Measurements from ENCODE around the gene COL20A1. TPM values are rescaled to one million over a fixed set of nuclear protein-coding genes. Genes with fewer than 3 reads are reported as not detected.

Gene COL20A1
- total RNA-seq, 1 experiment from 2014 or later: 0.23 TPM

DNA sequence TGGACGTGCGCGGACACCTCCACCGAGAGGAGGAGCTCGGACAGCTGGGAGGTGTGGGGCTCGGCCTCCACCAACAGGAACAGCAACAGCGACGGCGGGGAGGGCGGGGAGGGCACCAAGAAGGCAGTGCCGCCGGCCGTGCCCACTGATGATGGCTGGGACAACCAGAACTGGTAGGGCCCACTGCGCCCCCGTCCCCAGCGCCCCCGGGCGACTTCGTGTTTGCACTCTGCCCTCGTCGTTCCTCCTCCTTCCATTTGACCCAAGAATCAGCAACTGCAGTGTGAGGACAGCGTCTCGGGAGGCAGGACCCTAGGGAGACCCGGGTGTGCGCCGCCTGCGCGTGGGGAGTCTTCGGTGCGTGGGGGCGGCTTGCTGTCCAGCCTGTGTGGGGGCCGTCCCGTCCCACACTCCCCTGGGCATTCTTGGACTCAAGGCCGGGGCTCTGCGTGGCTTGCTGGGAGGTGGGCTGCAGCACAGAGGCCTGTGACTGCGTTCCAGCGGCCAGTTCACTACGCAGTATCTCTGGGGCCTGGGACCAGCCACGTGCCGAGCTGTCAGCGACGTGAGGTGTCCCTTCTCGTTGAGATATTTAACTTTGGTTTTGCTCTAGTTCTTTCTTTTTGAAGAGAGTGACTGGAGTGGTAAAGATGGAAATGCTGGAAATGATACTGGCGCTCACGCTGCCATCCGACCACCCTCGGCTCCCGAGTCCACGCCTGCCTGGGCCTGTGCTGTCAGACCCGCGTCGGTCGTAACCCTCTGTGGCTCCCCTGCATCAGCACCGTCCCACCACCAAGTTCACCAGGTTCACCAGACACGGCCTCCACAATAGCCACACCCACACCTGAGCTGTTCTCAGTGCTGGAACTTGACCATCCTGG lies 5.0 kb upstream of the COL20A1 start:
- POLR2A ChIA-PET: no interaction called here
- intact Hi-C loops (cut with micrococcal nuclease; ENCODE audit: unreplicated experiment): no loop called here
- Histone ChIP-seq H3K4me1 (ENCODE audit: control insufficient read depth, insufficient read depth, low read length) (peaks cover 13% of the 10 kb centered on the region), H3K9me3 (ENCODE audit: control insufficient read depth, insufficient read depth, low read depth, low read length) (no peaks in the 10 kb centered on the region), H3K36me3 (ENCODE audit: control insufficient read depth, insufficient read depth, low read length) (no peaks in the 10 kb centered on the region), H3K4me3 (ENCODE audit: low read depth in 2 of 2, low read length in 2 of 2) (no peak overlapping the region), H3K27ac (ENCODE audit: low read length) (no peak overlapping the region), H3K27me3 (ENCODE audit: control insufficient read depth, insufficient read depth, low read length) (no peaks in the 10 kb centered on the region)
- no peak for DNase-seq (ENCODE audit: low read depth, low spot score)
- CTCF ChIA-PET: no interaction called here
- no TSS peak for BruUV-seq (replicated peaks)
- ATAC-seq: no peak
- TF ChIP-seq POLR2AphosphoS5 (IDR thresholded peaks at IDR 0.05; ENCODE audit: low read depth, low read length): peak; percentile 6; the same call in 1 of the 2 replicates
- no peak for TF ChIP-seq SIN3A (IDR thresholded peaks at IDR 0.05; ENCODE audit: borderline replicate concordance, insufficient read depth, low read depth, low read length)
- in situ Hi-C loops (cut with HindIII; ENCODE audit: low pct_unique_long_range_greater_than_20kb, low sequenced_read_pairs): loop anchor here (25.0 kb wide), 1 partner anchor 99 kb away; no protein-coding TSS in a partner anchor

- Histone ChIP-seq H3K4me3 (ENCODE audit: low read depth in 2 of 2, low read length in 2 of 2) (no peak overlapping the region), H3K27ac (ENCODE audit: low read length) (no peak overlapping the region), H3K27me3 (ENCODE audit: control insufficient read depth, insufficient read depth, low read length) (no peaks in the 10 kb centered on the region), H3K36me3 (ENCODE audit: control insufficient read depth, insufficient read depth, low read length) (no peaks in the 10 kb centered on the region), H3K9me3 (ENCODE audit: control insufficient read depth, insufficient read depth, low read depth, low read length) (no peaks in the 10 kb centered on the region), H3K4me1 (ENCODE audit: control insufficient read depth, insufficient read depth, low read length) (peaks cover 13% of the 10 kb centered on the region)
- intact Hi-C loops (cut with micrococcal nuclease; ENCODE audit: unreplicated experiment) (no loop called here), in situ Hi-C loops (cut with HindIII; ENCODE audit: low pct_unique_long_range_greater_than_20kb, low sequenced_read_pairs) (loop anchor here (25.0 kb wide), 1 partner anchor 99 kb away; no protein-coding TSS in a partner anchor)
- POLR2A ChIA-PET: interaction anchor here (0.5 kb wide), 1 partner anchor 8 kb away, joined by 6 read pairs; no protein-coding TSS in a partner anchor
- TF ChIP-seq CTCF (IDR thresholded peaks at IDR 0.05) (no peak), REST (IDR thresholded peaks at IDR 0.05; ENCODE audit: insufficient read depth in 1 of 2, low read depth in 2 of 2, low read length in 1 of 2) (no peak), TCF7L2 (IDR thresholded peaks at IDR 0.05; ENCODE audit: low read depth, low read length) (no peak), POLR2AphosphoS5 (IDR thresholded peaks at IDR 0.05; ENCODE audit: low read depth, low read length) (0 out of 2 replicates have a peak, but pooled peaks have one; percentile 4)
- ATAC-seq (no peak), DNase-seq (ENCODE audit: low read depth, low spot score) (no peak)
- TSS peak; percentile 62 for BruUV-seq (replicated peaks)
- CTCF ChIA-PET: no interaction called here
Observed at GRCh38 chr20:63288581-63289251, 4.3 kb upstream of the COL20A1 start.
